ENCODE measurements around the gene MYLK.

- TF ChIP-seq CTCF (IDR thresholded peaks at IDR 0.05) (no peak), POLR2A (IDR thresholded peaks at IDR 0.05) (no peak)
Measured at GRCh38 chr3:123637841-123638240, 246.3 kb downstream of the MYLK start.

Data from lower leg skin (tissue), 3 donors.